Measurements from ENCODE around the gene SLC6A6. TPM values are rescaled to one million over a fixed set of nuclear protein-coding genes. Genes with fewer than 3 reads are reported as not detected.
A peak's percentile ranks its signal among the peaks of the same experiment; 100 is the strongest.

The SLC6A6 gene
- total RNA-seq, 4 donors from 2014 or later, result 15.4 to 37.6 (median 20.9) TPM

GRCh38 chr3:14393440-14394106 is 8.8 kb upstream of the SLC6A6 start:
- peaks cover 0 to 42% (median 8%) of the 10 kb centered on the region in 3 donors for H3K4me1 ChIP-seq
- H3K9me3 ChIP-seq, result no peaks in the 10 kb centered on the region
- H3K36me3 ChIP-seq, result no peaks in the 10 kb centered on the region
- H3K27me3 ChIP-seq, result no peaks in the 10 kb centered on the region
- H3K4me3 ChIP-seq, result no peak overlapping the region
- ATAC-seq, result peak; percentile 66
- peak in 1 of 4 experiments; percentile 39 for TF ChIP-seq CTCF (IDR thresholded peaks at IDR 0.05)
- TF ChIP-seq EP300 (IDR thresholded peaks at IDR 0.05), result no peak
- WGBS, 2 donors (ENCODE audit: low coverage in 1 of 2), result 28 to 61% methylated on average over 2 to 4 of the region's 9 CpGs
- peak overlapping the region in 3 of 4 donors; percentile 62 to 68 (median 68) for H3K27ac ChIP-seq

- ATAC-seq, result no peak
- Histone ChIP-seq H3K9me3 (no peaks in the 10 kb centered on the region), H3K27me3 (no peaks in the 10 kb centered on the region), H3K27ac (no peak overlapping the region), H3K4me3 (no peak overlapping the region), H3K4me1 (peaks cover 0 to 19% (median 7%) of the 10 kb centered on the region in 3 donors), H3K36me3 (no peaks in the 10 kb centered on the region)
- 74 to 86% methylated on average over 3 of the region's 5 CpGs for WGBS, 2 donors (ENCODE audit: low coverage in 1 of 2)
- TF ChIP-seq POLR2AphosphoS5 (IDR thresholded peaks at IDR 0.05) (no peak), EP300 (IDR thresholded peaks at IDR 0.05) (no peak), CTCF (IDR thresholded peaks at IDR 0.05) (no peak), POLR2A (IDR thresholded peaks at IDR 0.05) (no peak)
These were observed 6.2 kb upstream of the SLC6A6 start for GRCh38 chr3:14396031-14396692.

GRCh38 chr3:14397046-14397445 is 5.4 kb upstream of the SLC6A6 start:
- no peaks in the 10 kb centered on the region for H3K36me3 ChIP-seq
- no peak overlapping the region for H3K4me3 ChIP-seq
- 86 to 100% methylated on average over 2 to 4 of the region's 4 CpGs for WGBS, 2 donors (ENCODE audit: low coverage in 1 of 2)
- no peak overlapping the region for H3K27ac ChIP-seq
- ATAC-seq, result no peak
- TF ChIP-seq EP300 (IDR thresholded peaks at IDR 0.05) (no peak), POLR2A (IDR thresholded peaks at IDR 0.05) (no peak), CTCF (IDR thresholded peaks at IDR 0.05) (no peak), POLR2AphosphoS5 (IDR thresholded peaks at IDR 0.05) (no peak)
- no peaks in the 10 kb centered on the region for H3K9me3 ChIP-seq
- H3K4me1 ChIP-seq, result peaks cover 0 to 16% (median 3%) of the 10 kb centered on the region in 3 donors
- H3K27me3 ChIP-seq, result no peaks in the 10 kb centered on the region

GRCh38 chr3:14397531-14397930 is 4.9 kb upstream of the SLC6A6 start:
- 58% methylated on average over 2 of the region's 3 CpGs; no CpG with 5 or more reads in 1 of the 2 donors for WGBS, 2 donors (ENCODE audit: low coverage in 1 of 2)
- no peak overlapping the region for H3K27ac ChIP-seq
- TF ChIP-seq EP300 (IDR thresholded peaks at IDR 0.05) (no peak), POLR2A (IDR thresholded peaks at IDR 0.05) (no peak), CTCF (IDR thresholded peaks at IDR 0.05) (no peak), POLR2AphosphoS5 (IDR thresholded peaks at IDR 0.05) (no peak)

More at GRCh38 chr3:14397531-14397930, 4.9 kb upstream of the SLC6A6 start:
- Histone ChIP-seq H3K36me3 (no peaks in the 10 kb centered on the region), H3K4me1 (peaks cover 0 to 21% (median 3%) of the 10 kb centered on the region in 3 donors), H3K4me3 (no peak overlapping the region), H3K9me3 (no peaks in the 10 kb centered on the region), H3K27me3 (no peaks in the 10 kb centered on the region)
- ATAC-seq, result no peak

Data from gastroesophageal sphincter (tissue), 4 donors.